HG02885 (cell line): ENCODE results near the gene C2CD3.

Experiments
- ATAC-seq: cut with Tn5 transposase; IDR thresholded peaks from one replicate; pipeline ENCODE4 v1.9.1; 2021; ENCODE audit warnings: mild to moderate bottlenecking; ENCODE audit not compliant: unreplicated experiment, poor library complexity

Gene C2CD3

GRCh38 chr11:74023276-74023675 is 147.5 kb downstream of the C2CD3 start:
- no peak for ATAC-seq

GRCh38 chr11:74022546-74022945 is 148.3 kb downstream of the C2CD3 start:
- ATAC-seq = no peak

- ATAC-seq = no peak
Measured at GRCh38 chr11:74021998-74022397, 148.8 kb downstream of the C2CD3 start.

DNA sequence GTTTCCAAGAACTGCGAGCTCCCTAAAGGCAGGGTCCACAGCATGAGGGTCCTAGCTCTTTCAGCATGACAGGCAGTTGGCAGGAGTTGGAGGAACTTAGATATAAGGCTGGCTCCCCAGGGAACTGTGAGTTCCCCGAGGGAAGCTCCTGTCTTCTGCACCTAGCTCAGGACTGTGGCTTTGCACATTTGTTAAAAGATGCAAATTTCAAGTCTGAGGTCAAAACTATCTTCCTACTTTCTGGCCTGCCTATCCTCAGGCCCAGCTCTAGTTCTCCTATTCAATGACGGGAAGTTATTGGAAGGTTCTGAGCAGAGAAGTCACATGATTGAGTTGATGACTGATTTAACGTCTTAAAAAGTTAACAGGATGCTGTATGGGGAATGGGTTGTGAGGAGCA is 150.3 kb downstream of the C2CD3 start:
- ATAC-seq = no peak

GRCh38 chr11:74019860-74020259 is 150.9 kb downstream of the C2CD3 start:
- ATAC-seq = no peak

DNA sequence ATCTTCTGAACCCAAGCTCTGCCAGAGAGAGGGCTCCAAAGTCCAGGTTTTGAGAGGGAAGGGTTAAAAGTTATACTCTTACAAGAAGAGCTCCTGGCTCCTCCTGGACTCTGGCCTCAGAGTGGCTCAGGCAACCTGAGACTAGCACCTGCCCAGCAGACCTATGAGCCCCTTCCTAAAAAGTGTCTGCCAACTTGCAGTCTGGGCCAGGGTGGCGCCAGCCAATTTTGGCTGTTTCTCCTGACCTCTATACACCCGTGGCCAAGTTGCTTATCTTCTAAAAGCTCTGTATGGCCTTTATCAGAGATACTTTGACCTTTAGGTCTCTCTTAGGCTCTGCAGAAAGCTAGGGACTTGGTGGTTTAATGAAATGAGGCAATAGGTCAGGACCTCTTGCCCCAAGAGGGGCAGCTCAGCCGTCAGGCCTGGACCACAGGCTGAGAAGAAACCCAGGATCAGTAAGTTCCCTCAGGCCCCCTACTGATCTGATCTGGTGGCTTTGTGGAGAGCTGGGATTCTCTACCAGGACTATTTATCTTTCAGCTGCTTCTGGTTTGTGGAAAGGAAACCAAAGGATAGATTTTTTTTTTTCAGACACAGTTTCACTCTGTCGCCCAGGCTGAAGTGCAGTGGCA is 151.6 kb downstream of the C2CD3 start:
- no peak for ATAC-seq

DNA sequence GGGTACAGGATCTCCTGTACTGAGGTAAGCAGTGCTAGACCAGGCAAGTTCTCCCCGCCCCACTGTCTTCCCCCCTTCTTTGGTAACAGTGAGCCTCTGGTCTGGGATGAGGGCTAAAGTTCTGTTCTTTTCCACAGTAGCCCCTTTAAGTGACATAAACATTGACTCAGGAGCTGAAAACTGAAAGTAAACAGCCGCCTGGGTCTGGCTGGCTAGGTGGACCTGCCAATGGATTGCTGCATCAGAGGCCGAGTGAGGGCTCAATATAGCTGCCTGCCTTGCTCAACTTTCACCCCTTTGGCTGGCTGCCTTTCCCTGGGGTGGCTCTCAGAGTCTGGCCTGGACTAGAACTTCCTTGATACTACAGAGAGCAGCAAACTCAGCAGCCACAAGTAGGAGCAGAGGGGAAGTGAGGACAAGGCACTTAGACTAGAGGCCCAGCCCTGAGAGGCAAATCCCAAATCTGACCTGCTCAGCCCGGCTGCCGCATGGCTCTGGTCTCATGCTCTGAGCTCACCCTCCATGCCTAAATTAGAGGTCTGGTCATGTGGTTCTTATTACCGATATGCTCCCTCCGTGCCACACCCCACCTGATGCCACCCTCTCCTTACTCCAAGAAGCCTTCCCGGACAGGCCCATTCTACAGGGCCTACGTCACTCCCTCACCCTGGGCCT is 152.3 kb downstream of the C2CD3 start:
- no peak for ATAC-seq

DNA sequence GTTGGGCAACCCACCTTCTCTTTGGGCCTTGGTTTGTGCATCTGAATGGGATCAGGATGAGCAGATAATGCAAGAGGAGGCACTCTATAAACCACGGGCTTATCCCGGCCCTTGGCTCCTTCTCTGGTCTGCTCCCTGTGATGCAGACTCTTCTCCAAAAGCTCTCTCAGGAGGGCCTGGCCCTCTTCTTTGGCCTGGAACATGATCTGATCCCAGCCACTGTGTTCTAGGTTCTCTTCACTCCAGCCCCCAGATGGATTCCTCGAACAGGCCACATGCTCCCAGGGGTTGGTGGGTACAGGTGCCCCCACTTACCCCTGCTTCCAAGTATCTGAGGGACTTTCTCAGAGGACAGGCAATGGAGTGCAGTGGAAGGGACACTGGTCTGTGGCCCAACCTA is 153.2 kb downstream of the C2CD3 start:
- ATAC-seq = no peak

GRCh38 chr11:74015919-74016684 is 154.7 kb downstream of the C2CD3 start:
- no peak for ATAC-seq

GRCh38 chr11:74014880-74015279 is 155.9 kb downstream of the C2CD3 start:
- no peak for ATAC-seq

DNA sequence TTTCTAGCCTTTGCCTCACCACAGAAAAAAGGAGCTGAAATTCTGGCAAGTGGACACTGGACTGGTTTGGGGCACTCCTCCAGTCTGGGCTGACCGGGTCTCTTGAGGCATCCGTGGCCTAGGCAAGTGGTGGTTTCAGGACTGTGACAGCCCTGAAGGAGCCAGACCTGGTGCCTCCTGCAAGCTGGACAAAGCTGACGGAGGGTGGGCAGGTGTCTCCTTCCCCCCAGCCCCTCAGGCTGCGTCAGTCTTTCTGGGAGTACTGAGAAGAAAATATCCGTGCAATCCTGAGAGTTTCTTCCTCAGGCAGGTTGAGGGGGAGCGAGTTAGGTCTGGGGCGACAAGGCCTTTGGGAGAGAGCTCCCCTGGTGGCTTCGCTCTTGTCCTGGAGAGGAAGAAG is 157.7 kb downstream of the C2CD3 start:
- ATAC-seq = no peak

GRCh38 chr11:74012074-74012809 is 158.6 kb downstream of the C2CD3 start:
- no peak for ATAC-seq

DNA sequence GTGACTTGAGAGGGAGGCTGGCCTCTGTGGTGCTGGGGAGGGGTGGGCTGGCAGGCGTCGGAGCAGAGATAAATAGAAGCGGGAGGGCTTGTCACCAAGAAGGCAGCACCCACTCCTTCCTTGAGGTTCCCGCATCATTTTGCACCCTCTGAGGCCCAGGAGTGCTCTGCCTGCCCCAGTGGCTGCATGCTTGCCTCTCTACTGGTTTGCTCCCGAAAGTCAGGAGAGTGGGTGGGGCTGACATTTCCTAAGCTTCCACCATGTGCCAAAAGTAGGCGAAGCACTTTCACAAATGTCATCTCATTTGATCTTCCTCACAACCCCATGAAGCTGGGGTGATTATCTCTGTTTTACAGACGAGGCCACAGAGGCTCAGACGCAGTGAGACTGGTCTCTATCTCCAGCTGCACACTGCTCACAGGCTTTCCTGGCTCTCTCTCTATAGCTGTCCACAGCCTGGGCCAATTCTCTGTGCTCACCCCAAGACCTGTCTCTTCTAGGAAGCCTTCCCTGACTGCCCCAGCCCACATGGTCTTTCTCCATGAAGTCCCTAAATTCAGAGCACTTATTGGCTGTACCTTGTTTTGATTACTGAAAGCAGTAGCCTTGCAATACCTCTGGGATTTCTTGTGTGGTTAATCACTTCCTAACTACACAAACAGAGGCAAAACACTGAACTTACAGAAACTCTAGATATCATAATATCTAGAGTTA is 159.3 kb downstream of the C2CD3 start:
- peak; percentile 71 for ATAC-seq

- ATAC-seq = no peak
Measured at GRCh38 chr11:74010306-74011300, 160.2 kb downstream of the C2CD3 start.

GRCh38 chr11:74009675-74010305 is 161.0 kb downstream of the C2CD3 start:
- no peak for ATAC-seq

GRCh38 chr11:74009230-74009547 is 161.6 kb downstream of the C2CD3 start:
- ATAC-seq = no peak

- no peak for ATAC-seq
Measured at GRCh38 chr11:74008373-74009229, 162.2 kb downstream of the C2CD3 start, which contains the start of gene UCP3. TSS of gene UCP3 (minus strand) at chr11:74009085. CDS start at chr11:74007042, 2,043 bp downstream.
